H1 (cell line): ENCODE data around the gene VSX1. TPM values are rescaled to one million over a fixed set of nuclear protein-coding genes. Genes with fewer than 3 reads are reported as not detected.
A peak's percentile ranks its signal among the peaks of the same experiment; 100 is the strongest.

Experiments used
- CTCF ChIA-PET: fragments of 300-600 bp; sonication (Branson Sonifier 250); formaldehyde crosslinking; loops from one replicate; lab custom pipeline; 2021; ENCODE audit not compliant: partially characterized antibody; lab: Charles Lee
- POLR2A ChIA-PET: fragments of 300-600 bp; sonication (Branson Sonifier 250); formaldehyde crosslinking; loops from one replicate; lab custom pipeline; 2021; ENCODE audit warnings: inconsistent platforms; ENCODE audit not compliant: partially characterized antibody; lab: Charles Lee
- DNase-seq, 2 experiments: peaks; one replicate each; pipeline versions ENCODE4 v3.0.0 to v3.0.0-alpha.2; 2010 to 2022; ENCODE audit warnings: low spot score in 2 of 2, low read depth in 1 of 2, mixed read lengths in 1 of 2
- FAIRE-seq: peaks from 2 replicates; lab custom pipeline; 2011; peaks lifted over from hg19 to GRCh38; lab: Jason Lieb, UNC
- H2AFZ ChIP-seq: 2 replicates; pipeline ENCODE4 v1.8.1; 2012; ENCODE audit warnings: low read length, inconsistent platforms
- H2AK5ac ChIP-seq: 2 replicates; pipeline ENCODE4 v1.6.1; 2013; ENCODE audit warnings: low read depth, low read length
- H2BK120ac ChIP-seq: replicated peaks from 2 replicates; pipeline ENCODE3; 2013; ENCODE audit warnings: low read depth, low read length, inconsistent platforms
- H2BK12ac ChIP-seq: 2 replicates; pipeline ENCODE4 v1.6.1; 2013; ENCODE audit warnings: low read depth, low read length
- H2BK15ac ChIP-seq: 2 replicates; pipeline ENCODE4 v1.6.1; 2013; ENCODE audit warnings: low read length
- H2BK20ac ChIP-seq: 2 replicates; pipeline ENCODE4 v1.6.1; 2013; ENCODE audit warnings: low read length
- H2BK5ac ChIP-seq: 2 replicates; pipeline ENCODE4 v1.6.1; 2013; ENCODE audit warnings: low read depth, low read length
- H3K14ac ChIP-seq: 2 replicates; pipeline ENCODE4 v1.6.1; 2013; ENCODE audit warnings: inconsistent platforms; ENCODE audit not compliant: insufficient read length
- H3K18ac ChIP-seq: 2 replicates; pipeline ENCODE4 v1.6.1; 2013; ENCODE audit warnings: low read length; ENCODE audit errors: extremely low read depth
- H3K23ac ChIP-seq: 2 replicates; pipeline ENCODE4 v1.6.1; 2013; ENCODE audit warnings: inconsistent platforms; ENCODE audit not compliant: insufficient read length
- H3K23me2 ChIP-seq: 2 replicates; pipeline ENCODE4 v1.6.1; 2013; ENCODE audit warnings: low read depth, low read length
- H3K27ac ChIP-seq: 2 replicates; pipeline ENCODE4 v1.6.1; 2011; ENCODE audit warnings: low read depth, low read length, inconsistent platforms
- H3K27me3 ChIP-seq, 4 experiments: replicated peaks in 1 of 4; 1 replicate in 1 of 4; 2 replicates in 3 of 4; pipeline versions ENCODE4 v1.6.1 to v1.8.1; 2011 to 2013; ENCODE audit warnings: low read length in 3 of 4, mild to moderate bottlenecking in 3 of 4, inconsistent platforms in 2 of 4, mixed read lengths in 2 of 4, moderate library complexity in 1 of 4; ENCODE audit not compliant: control insufficient read depth in 3 of 4, insufficient read depth in 3 of 4; ENCODE audit errors: extremely low read depth in 1 of 4
- H3K36me3 ChIP-seq, 4 experiments: 2 replicates each; pipeline versions ENCODE4 v1.6.1 to v1.8.1; 2011 to 2013; ENCODE audit warnings: mild to moderate bottlenecking in 4 of 4, low read length in 3 of 4, moderate library complexity in 2 of 4, control low read depth in 1 of 4, inconsistent platforms in 1 of 4; ENCODE audit not compliant: insufficient read depth in 4 of 4, control insufficient read depth in 2 of 4
- H3K4ac ChIP-seq: replicated peaks from 2 replicates; pipeline ENCODE3; 2013; ENCODE audit warnings: low read length, low read depth, mixed read lengths, inconsistent platforms; ENCODE audit not compliant: insufficient read length
- H3K4me1 ChIP-seq, 4 experiments: replicated peaks in 1 of 4; 1 replicate in 1 of 4; 2 replicates in 3 of 4; pipeline versions ENCODE4 v1.6.1 to v1.8.1; 2011 to 2013; ENCODE audit warnings: low read length in 3 of 4, inconsistent platforms in 2 of 4, mixed read lengths in 1 of 4; ENCODE audit not compliant: insufficient read depth in 4 of 4, control insufficient read depth in 3 of 4
- H3K4me2 ChIP-seq, 2 experiments: 2 replicates each; pipeline versions ENCODE4 v1.6.1 to v1.8.1; 2011 to 2013; ENCODE audit warnings: low read depth in 2 of 2, low read length in 2 of 2, control low read depth in 1 of 2, inconsistent platforms in 1 of 2, mild to moderate bottlenecking in 1 of 2; ENCODE audit not compliant: insufficient read depth in 1 of 2
- H3K4me3 ChIP-seq, 4 experiments: fragments of 200-600, 300-600 bp in 1 of 4; sonication (generic), shearing (Covaris generic), sonication (Bioruptor Twin) in 1 of 4; 2 replicates each; pipeline versions ENCODE4 v1.5.1 to v1.8.1; 2011 to 2016; ENCODE audit warnings: low read length in 4 of 4, low read depth in 3 of 4, control low read depth in 2 of 4, inconsistent platforms in 2 of 4, mild to moderate bottlenecking in 2 of 4, mixed read lengths in 1 of 4, moderate library complexity in 1 of 4; ENCODE audit not compliant: insufficient read depth in 2 of 4; ENCODE audit errors: extremely low read depth in 1 of 4
- H3K56ac ChIP-seq: replicated peaks from 2 replicates; pipeline ENCODE3; 2013; ENCODE audit warnings: low read depth, mild to moderate bottlenecking, mixed read lengths, low read length, inconsistent platforms; ENCODE audit not compliant: insufficient read length
- H3K79me1 ChIP-seq: 2 replicates; pipeline ENCODE4 v1.6.1; 2013; ENCODE audit warnings: low read depth, low read length, control low read depth
- H3K79me2 ChIP-seq, 2 experiments: 2 replicates each; pipeline versions ENCODE4 v1.6.1 to v1.8.1; 2012 to 2013; ENCODE audit warnings: low read length in 2 of 2, mild to moderate bottlenecking in 2 of 2, inconsistent platforms in 1 of 2; ENCODE audit not compliant: insufficient read depth in 2 of 2, control insufficient read depth in 1 of 2
- H3K9ac ChIP-seq, 4 experiments: replicated peaks in 1 of 4; 1 replicate in 1 of 4; 2 replicates in 3 of 4; pipeline versions ENCODE4 v1.6.1 to v1.8.1; 2011 to 2013; ENCODE audit warnings: low read depth in 3 of 4, low read length in 3 of 4, control low read depth in 2 of 4, mild to moderate bottlenecking in 2 of 4, moderate library complexity in 2 of 4, inconsistent platforms in 1 of 4; ENCODE audit errors: extremely low read depth in 1 of 4
- H3K9me3 ChIP-seq, 2 experiments: 2 replicates each; pipeline versions ENCODE4 v1.6.1 to v1.8.1; 2012 to 2013; ENCODE audit warnings: mild to moderate bottlenecking in 2 of 2, moderate library complexity in 2 of 2, control low read depth in 1 of 2, inconsistent platforms in 1 of 2, low read depth in 1 of 2, low read length in 1 of 2, mixed read lengths in 1 of 2; ENCODE audit not compliant: insufficient read depth in 2 of 2
- H4K20me1 ChIP-seq, 2 experiments: replicated peaks in 1 of 2; 2 replicates each; pipeline versions ENCODE3 to v1.8.1; 2011 to 2013; ENCODE audit warnings: inconsistent platforms in 2 of 2, low read length in 2 of 2, mild to moderate bottlenecking in 1 of 2; ENCODE audit not compliant: insufficient read depth in 2 of 2, control insufficient read depth in 1 of 2
- H4K5ac ChIP-seq: 2 replicates; pipeline ENCODE4 v1.6.1; 2013; ENCODE audit warnings: low read length, low read depth, mixed read lengths, inconsistent platforms; ENCODE audit not compliant: insufficient read length
- H4K8ac ChIP-seq: 2 replicates; pipeline ENCODE4 v1.8.0; 2013; ENCODE audit warnings: mild to moderate bottlenecking, moderate library complexity, low read length, inconsistent platforms; ENCODE audit not compliant: insufficient read depth; ENCODE audit errors: extremely low read depth
- H4K91ac ChIP-seq: replicated peaks from 2 replicates; pipeline ENCODE3; 2013; ENCODE audit warnings: low read length, mixed read lengths, inconsistent platforms; ENCODE audit not compliant: insufficient read length
- EZH2 ChIP-seq: fragments of 200-600 bp; sonication (generic); IDR thresholded peaks from 2 replicates; pipeline ENCODE4 v1.7.1; 2012; ENCODE audit warnings: low read depth, mild to moderate bottlenecking, moderate library complexity, low read length, inconsistent platforms; ENCODE audit not compliant: severe bottlenecking
- GABPA ChIP-seq: IDR thresholded peaks from 2 replicates; pipeline ENCODE4 v1.6.1; 2011; ENCODE audit warnings: mild to moderate bottlenecking, low read length, moderate library complexity, borderline replicate concordance; ENCODE audit not compliant: insufficient read depth
- HDAC2 ChIP-seq, 2 experiments: fragments of 300-600 bp in 1 of 2; sonication (generic) in 1 of 2; IDR thresholded peaks; 2 replicates each; pipeline ENCODE4 v1.6.1; 2011 to 2012; ENCODE audit warnings: low read depth in 2 of 2, low read length in 2 of 2, mild to moderate bottlenecking in 2 of 2, moderate library complexity in 2 of 2, borderline replicate concordance in 1 of 2, inconsistent platforms in 1 of 2
- JUND ChIP-seq: IDR thresholded peaks from 2 replicates; pipeline ENCODE4 v1.6.1; 2011; ENCODE audit warnings: mild to moderate bottlenecking, improper control_type of control experiment, low read length
- KDM4A ChIP-seq: IDR thresholded peaks from one replicate; pipeline ENCODE4 v1.7.1; 2012; ENCODE audit warnings: low read depth, mild to moderate bottlenecking, moderate library complexity, low read length, inconsistent platforms; ENCODE audit not compliant: severe bottlenecking
- RNF2 ChIP-seq: fragments of 200-900, 300-1000 bp; sonication (generic); IDR thresholded peaks from 2 replicates; pipeline ENCODE4 v1.7.1; 2016; ENCODE audit warnings: borderline replicate concordance, low read depth, mild to moderate bottlenecking, antibody characterized with exemption, low read length; ENCODE audit not compliant: poor library complexity, severe bottlenecking; ENCODE audit errors: missing control alignments
- SIRT6 ChIP-seq: IDR thresholded peaks from one replicate; pipeline ENCODE4 v1.7.1; 2012; ENCODE audit warnings: low read length, inconsistent platforms
- SUZ12 ChIP-seq: fragments of 200-600 bp; sonication (generic); IDR thresholded peaks from 2 replicates; pipeline ENCODE4 v1.6.1; 2012; ENCODE audit warnings: mild to moderate bottlenecking, inconsistent platforms, low read length, moderate library complexity, mixed read lengths
- WGBS, 2 experiments: shearing (Covaris generic) in 1 of 2; methylation state at CpG; one replicate each; pipeline versions ENCODE4 v1.1.6 to v1.1.7; 2013 to 2015; ENCODE audit warnings: low lambda C conversion rate in 2 of 2, mixed read lengths in 2 of 2, inconsistent platforms in 1 of 2, low coverage in 1 of 2, missing lambda C conversion rate in 1 of 2; ENCODE audit not compliant: insufficient replicate concordance in 2 of 2, insufficient coverage in 1 of 2, insufficient read length in 1 of 2; ENCODE audit errors: extremely low coverage in 1 of 2, missing lambda C conversion rate in 1 of 2; 5-methylcytosine and 5-hydroxymethylcytosine counted together
- polyA plus RNA-seq, 7 experiments: library from polyadenylated mRNA; depleted of rRNA in 3 of 7; stranded (reverse) in 5 of 7; unstranded in 2 of 7; fragments of >200 nt in 5 of 7; fragments of 200-250 nt in 2 of 7; gene quantifications; 1 replicate in 5 of 7; 2 replicates in 1 of 7; 4 replicates in 1 of 7; pipeline versions ENCODE4 v1.2.1 to v1.2.3, GENCODE V29; 2011 to 2013; ENCODE audit warnings: missing spikeins in 2 of 7, mixed read lengths in 2 of 7
- total RNA-seq: library from RNA; stranded (reverse); fragmentation: NEBNext Ultra II Directional; extraction: Animal tissue kit (Norgen Biotek cat#: 25700); gene quantifications from 2 replicates; pipeline ENCODE4 v1.2.1, GENCODE V29; 2021
- TF ChIP-seq, protein P1 (sequence below): IDR thresholded peaks from 2 replicates; pipeline ENCODE4 v1.6.1; 2012; ENCODE audit warnings: inconsistent platforms

The VSX1 gene
- total and polyA plus RNA-seq, 2 of the 8 experiments (the other 6 are each of a cell fraction or from before 2014, with no cell fraction given), result 0.14 TPM; not detected in 1

DNA sequence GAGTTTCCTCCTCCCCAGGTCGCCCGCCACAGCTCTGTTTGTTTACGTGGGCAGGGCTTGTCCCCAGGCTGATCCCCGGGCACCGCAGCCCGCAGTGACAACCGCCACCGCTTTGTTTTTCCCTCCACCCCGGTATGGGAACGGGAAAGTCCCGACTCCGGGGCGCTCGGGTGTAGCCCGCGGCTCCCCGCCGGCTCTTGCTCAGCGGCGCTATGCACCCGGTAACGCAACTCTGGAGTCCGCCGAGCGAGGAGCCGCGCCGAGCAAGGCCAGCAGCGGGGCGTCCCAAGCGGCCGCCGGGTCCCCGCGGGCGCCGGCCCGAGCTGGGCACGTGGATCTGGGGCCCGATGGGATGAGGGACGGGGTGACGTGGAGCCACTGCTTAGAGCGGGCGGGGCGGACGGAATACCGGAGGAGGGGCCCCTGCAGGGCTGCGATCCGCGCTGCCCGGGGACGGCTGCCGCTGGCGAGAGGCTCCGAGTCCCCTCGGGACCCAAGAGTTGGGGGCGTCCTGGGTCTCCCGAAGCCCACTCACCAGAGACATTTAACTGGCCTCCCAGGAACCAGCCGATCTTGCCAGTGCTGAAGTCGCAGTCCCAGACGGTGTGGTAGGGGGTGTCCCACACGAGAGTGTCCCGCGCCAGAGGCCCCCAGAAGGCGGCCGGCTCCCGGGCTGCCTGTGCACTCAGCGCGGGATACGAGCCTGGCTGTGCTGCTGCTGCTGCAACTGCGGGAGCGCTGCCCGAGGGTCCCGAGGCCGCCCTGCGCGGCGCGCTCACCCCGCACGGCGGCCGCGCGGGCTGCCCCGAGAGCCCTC lies 24.5 kb downstream of the VSX1 start:
- H2AK5ac ChIP-seq, result no peak overlapping the region
- FAIRE-seq, result no peak
- peak overlapping the region; percentile 44 for H3K14ac ChIP-seq
- no peak overlapping the region for H4K91ac ChIP-seq
- H2BK120ac ChIP-seq, result no peak overlapping the region
- H3K79me2 ChIP-seq, result no peaks in the 10 kb centered on the region
- H2BK20ac ChIP-seq, result no peak overlapping the region
- no peak overlapping the region for H3K4ac ChIP-seq
- H3K23me2 ChIP-seq, result peaks cover 13% of the 10 kb centered on the region; the same call in 1 of the 2 replicates
- peak overlapping the region; percentile 26 to 64 (median 45) for H3K4me3 ChIP-seq
- no peak overlapping the region for H2BK15ac ChIP-seq
- WGBS, 2 experiments, result 4% methylated on average over 77 of the region's 86 CpGs; no CpG with 5 or more reads in 1 of the 2 experiments
- no peak overlapping the region for H2BK5ac ChIP-seq
- no peaks in the 10 kb centered on the region; a peak in 1 of 4 replicates for H3K9me3 ChIP-seq
- peak overlapping the region; percentile 57 for H4K8ac ChIP-seq
- H2AFZ ChIP-seq, result no peak overlapping the region
- H4K5ac ChIP-seq, result no peak overlapping the region
- no peak overlapping the region for H3K27ac ChIP-seq
- H3K4me2 ChIP-seq, result peak overlapping the region; percentile 70 to 73
- H3K18ac ChIP-seq, result no peak overlapping the region
- no peak overlapping the region for H3K23ac ChIP-seq
- H3K79me1 ChIP-seq, result no peaks in the 10 kb centered on the region
- H3K9ac ChIP-seq, result peak overlapping the region in 1 of 4 experiments; percentile 53; a peak in 2 of 7 replicates
- H3K4me1 ChIP-seq, result peaks cover 2 to 15% (median 6%) of the 10 kb centered on the region in 4 experiments
- POLR2A ChIA-PET, result no interaction called here
- no peaks in the 10 kb centered on the region for H4K20me1 ChIP-seq
- no peaks in the 10 kb centered on the region for H3K36me3 ChIP-seq
- peak overlapping the region; percentile 27; the same call in 1 of the 2 replicates for H2BK12ac ChIP-seq
- CTCF ChIA-PET, result interaction anchor here (0.9 to 9.1 kb wide), 3 partner anchors 8 to 134 kb away, joined by 3 to 121 read pairs (median 10); no protein-coding TSS in a partner anchor
- peak in 1 of 2 experiments; percentile 70 for DNase-seq
- H3K56ac ChIP-seq, result no peak overlapping the region
- peaks cover 21 to 74% (median 60%) of the 10 kb centered on the region in 4 experiments for H3K27me3 ChIP-seq
- TF ChIP-seq HDAC2 (IDR thresholded peaks at IDR 0.05; ENCODE audit: borderline replicate concordance in 1 of 2, low read depth in 2 of 2, low read length in 2 of 2), result peak in 1 of 2 experiments; percentile 52; a peak in 2 of 4 replicates
- peak; percentile 5 for TF ChIP-seq RNF2
- TF ChIP-seq SUZ12, result peak; percentile 68
- TF ChIP-seq, protein P1, sequence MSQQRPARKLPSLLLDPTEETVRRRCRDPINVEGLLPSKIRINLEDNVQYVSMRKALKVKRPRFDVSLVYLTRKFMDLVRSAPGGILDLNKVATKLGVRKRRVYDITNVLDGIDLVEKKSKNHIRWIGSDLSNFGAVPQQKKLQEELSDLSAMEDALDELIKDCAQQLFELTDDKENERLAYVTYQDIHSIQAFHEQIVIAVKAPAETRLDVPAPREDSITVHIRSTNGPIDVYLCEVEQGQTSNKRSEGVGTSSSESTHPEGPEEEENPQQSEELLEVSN, result peak; percentile 62
- TF ChIP-seq SIRT6, result no peak
- 0 out of 2 replicates have a peak, but pooled peaks have one; percentile 36 for TF ChIP-seq GABPA
- no peak for TF ChIP-seq JUND
- TF ChIP-seq KDM4A, result peak; percentile 71
- TF ChIP-seq EZH2, result peak; percentile 78
